Measurements from ENCODE around the gene ARSG.
"Not testable (repeated sequence)": the region's sequence is repeated elsewhere in the genome, so short reads cannot be mapped to it uniquely, and the experiment has no call there.

Gene ARSG

GRCh38 chr17:68290955-68291835 is at the start of gene ARSG, which contains the start of gene SLC16A6:
Gene ARSG, plus strand, starts transcription at chr17:68291495. Its CDS starts 15,999 bp downstream, at chr17:68307494.
Gene SLC16A6, minus strand, starts transcription at chr17:68291127. Its CDS starts 12,807 bp downstream, at chr17:68278320.
- peak; percentile 56 to 69 for DNase-seq (ENCODE audit: low read depth in 2 of 2)

- DNase-seq (ENCODE audit: low read depth in 2 of 2), result no peak
These were observed 44.8 kb upstream of the ARSG start for GRCh38 chr17:68246271-68247028.

- peak; percentile 90 to 95 for DNase-seq (ENCODE audit: low read depth in 2 of 2)
These were observed 43.7 kb upstream of the ARSG start, which contains the start of gene AMZ2 for GRCh38 chr17:68247445-68248198. Gene AMZ2, plus strand, starts transcription at chr17:68248043. Its CDS starts 2,145 bp downstream, at chr17:68250188.

- no peak for DNase-seq (ENCODE audit: low read depth in 2 of 2)
These were observed 43.0 kb upstream of the ARSG start for GRCh38 chr17:68248199-68248825.

- no peak for DNase-seq (ENCODE audit: low read depth in 2 of 2)
These were observed 42.4 kb upstream of the ARSG start for GRCh38 chr17:68248891-68249290.

GRCh38 chr17:68249354-68249765 is 41.9 kb upstream of the ARSG start:
- DNase-seq (ENCODE audit: low read depth in 2 of 2), result no peak

- DNase-seq (ENCODE audit: low read depth in 2 of 2), result not testable (repeated sequence)
These were observed 37.9 kb upstream of the ARSG start for GRCh38 chr17:68253426-68253825.

GRCh38 chr17:68255151-68255550 is 36.1 kb upstream of the ARSG start:
- DNase-seq (ENCODE audit: low read depth in 2 of 2), result no peak

GRCh38 chr17:68255731-68256538 is 35.4 kb upstream of the ARSG start:
- no peak for DNase-seq (ENCODE audit: low read depth in 2 of 2)

GRCh38 chr17:68256701-68257100 is 34.6 kb upstream of the ARSG start:
- DNase-seq (ENCODE audit: low read depth in 2 of 2), result not testable (repeated sequence)

- no peak for DNase-seq (ENCODE audit: low read depth in 2 of 2)
These were observed 33.4 kb upstream of the ARSG start for GRCh38 chr17:68257934-68258333.

- peak; percentile 34 to 66 for DNase-seq (ENCODE audit: low read depth in 2 of 2)
These were observed 32.2 kb upstream of the ARSG start for GRCh38 chr17:68258890-68259647.

GRCh38 chr17:68259648-68259951 is 31.7 kb upstream of the ARSG start:
- DNase-seq (ENCODE audit: low read depth in 2 of 2), result not testable (repeated sequence)

GRCh38 chr17:68260051-68260762 is 31.1 kb upstream of the ARSG start:
- DNase-seq (ENCODE audit: low read depth in 2 of 2), result no peak

- not testable (repeated sequence) for DNase-seq (ENCODE audit: low read depth in 2 of 2)
These were observed 28.8 kb upstream of the ARSG start for GRCh38 chr17:68262467-68262866.

- not testable (repeated sequence) for DNase-seq (ENCODE audit: low read depth in 2 of 2)
These were observed 28.1 kb upstream of the ARSG start for GRCh38 chr17:68263101-68263681.

GRCh38 chr17:68265833-68266232 is 25.5 kb upstream of the ARSG start:
- not testable (repeated sequence) for DNase-seq (ENCODE audit: low read depth in 2 of 2)

- no peak for DNase-seq (ENCODE audit: low read depth in 2 of 2)
These were observed 17.6 kb upstream of the ARSG start for GRCh38 chr17:68273722-68274121.

- DNase-seq (ENCODE audit: low read depth in 2 of 2), result not testable (repeated sequence)
These were observed 15.0 kb upstream of the ARSG start for GRCh38 chr17:68276339-68276738.

Data from activated CD8-positive, alpha-beta memory T cell treated with anti-CD3 and anti-CD28 coated beads for 4 hours (primary cell).